Measurements from ENCODE around the gene MED13L.

DNA sequence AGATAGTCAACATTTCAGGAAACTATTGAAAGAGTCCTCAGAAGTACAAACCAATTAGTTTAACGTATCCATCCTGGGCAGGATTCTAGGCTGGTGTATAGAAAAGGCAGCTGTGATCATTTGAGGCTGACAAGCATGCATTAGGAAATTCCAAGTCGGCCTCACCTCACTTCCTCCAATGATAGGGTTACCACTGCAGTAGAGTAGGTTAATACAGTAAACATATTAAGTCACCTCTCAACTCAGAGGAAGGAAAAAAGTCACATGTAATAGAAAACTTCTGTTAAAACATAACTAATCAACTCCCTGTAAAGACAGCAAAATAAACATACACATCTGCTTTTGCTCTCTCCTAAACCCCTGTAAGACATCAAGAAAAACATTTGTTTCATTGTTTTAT lies 33.5 kb downstream of the MED13L start:
- no peak for TF ChIP-seq EZH2 (IDR thresholded peaks at IDR 0.05; ENCODE audit: low read length)
- TF ChIP-seq, protein P1, sequence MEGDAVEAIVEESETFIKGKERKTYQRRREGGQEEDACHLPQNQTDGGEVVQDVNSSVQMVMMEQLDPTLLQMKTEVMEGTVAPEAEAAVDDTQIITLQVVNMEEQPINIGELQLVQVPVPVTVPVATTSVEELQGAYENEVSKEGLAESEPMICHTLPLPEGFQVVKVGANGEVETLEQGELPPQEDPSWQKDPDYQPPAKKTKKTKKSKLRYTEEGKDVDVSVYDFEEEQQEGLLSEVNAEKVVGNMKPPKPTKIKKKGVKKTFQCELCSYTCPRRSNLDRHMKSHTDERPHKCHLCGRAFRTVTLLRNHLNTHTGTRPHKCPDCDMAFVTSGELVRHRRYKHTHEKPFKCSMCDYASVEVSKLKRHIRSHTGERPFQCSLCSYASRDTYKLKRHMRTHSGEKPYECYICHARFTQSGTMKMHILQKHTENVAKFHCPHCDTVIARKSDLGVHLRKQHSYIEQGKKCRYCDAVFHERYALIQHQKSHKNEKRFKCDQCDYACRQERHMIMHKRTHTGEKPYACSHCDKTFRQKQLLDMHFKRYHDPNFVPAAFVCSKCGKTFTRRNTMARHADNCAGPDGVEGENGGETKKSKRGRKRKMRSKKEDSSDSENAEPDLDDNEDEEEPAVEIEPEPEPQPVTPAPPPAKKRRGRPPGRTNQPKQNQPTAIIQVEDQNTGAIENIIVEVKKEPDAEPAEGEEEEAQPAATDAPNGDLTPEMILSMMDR (optimal IDR thresholded peaks at IDR 0.05 in 1 of 3, IDR thresholded peaks at IDR 0.05 in 1 of 3, conservative IDR thresholded peaks at IDR 0.05 in 1 of 3; ENCODE audit: extremely low read depth in 1 of 3, insufficient read depth in 2 of 3, low read length in 3 of 3), result no peak

All from keratinocyte (primary cell).